Kidney epithelial cell (primary cell): Measurements from ENCODE around the gene LIME1. TPM values are rescaled to one million over a fixed set of nuclear protein-coding genes. Genes with fewer than 3 reads are reported as not detected.

Source experiments
- DNase-seq: peaks from one replicate; pipeline ENCODE4 v3.0.0-alpha.2; 2010; ENCODE audit warnings: low read depth
- H3K27me3 ChIP-seq: 2 replicates; pipeline ENCODE4 v1.6.0; 2011; ENCODE audit warnings: low read length; ENCODE audit not compliant: control insufficient read depth, insufficient read depth
- H3K36me3 ChIP-seq: 2 replicates; pipeline ENCODE4 v1.5.1; 2011; ENCODE audit warnings: low read length; ENCODE audit not compliant: control insufficient read depth, insufficient read depth
- H3K4me3 ChIP-seq: 2 replicates; pipeline ENCODE4 v1.5.1; 2011; ENCODE audit warnings: low read depth, mild to moderate bottlenecking, control low read depth, low read length
- total RNA-seq: library from RNA; depleted of rRNA; stranded (reverse); fragments of >200 nt; gene quantifications from 2 replicates; pipeline ENCODE4 v1.2.3, GENCODE V29; 2015
- TF ChIP-seq, protein P1 (sequence below): IDR thresholded peaks from 2 replicates; pipeline ENCODE4 v1.5.1; 2011; ENCODE audit warnings: mild to moderate bottlenecking, moderate library complexity, low read length, control low read depth, inconsistent platforms; ENCODE audit not compliant: insufficient read depth, poor library complexity, severe bottlenecking

LIME1 gene
- total RNA-seq, 1 donor from 2014 or later: 9.4 TPM

DNA sequence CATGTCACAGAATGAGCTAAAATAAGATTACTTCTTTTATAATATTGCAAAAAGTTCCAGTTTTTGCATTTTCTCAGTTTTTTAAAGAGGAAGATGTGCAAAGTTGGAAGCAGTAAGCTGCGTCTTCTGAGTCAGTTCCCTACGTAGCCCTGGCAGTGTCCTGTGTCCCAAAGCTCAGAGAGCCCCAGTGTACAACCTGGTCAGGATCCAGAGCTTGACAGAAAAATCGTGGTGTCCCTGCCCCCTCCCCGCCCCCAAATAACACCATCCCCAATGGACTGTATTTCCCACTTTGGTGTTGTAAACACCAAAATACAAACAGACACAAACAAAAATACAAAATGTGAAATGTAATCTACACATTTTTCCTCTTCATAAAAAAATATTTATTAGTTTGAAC is 7.7 kb downstream of the LIME1 start:
- TF ChIP-seq, protein P1, sequence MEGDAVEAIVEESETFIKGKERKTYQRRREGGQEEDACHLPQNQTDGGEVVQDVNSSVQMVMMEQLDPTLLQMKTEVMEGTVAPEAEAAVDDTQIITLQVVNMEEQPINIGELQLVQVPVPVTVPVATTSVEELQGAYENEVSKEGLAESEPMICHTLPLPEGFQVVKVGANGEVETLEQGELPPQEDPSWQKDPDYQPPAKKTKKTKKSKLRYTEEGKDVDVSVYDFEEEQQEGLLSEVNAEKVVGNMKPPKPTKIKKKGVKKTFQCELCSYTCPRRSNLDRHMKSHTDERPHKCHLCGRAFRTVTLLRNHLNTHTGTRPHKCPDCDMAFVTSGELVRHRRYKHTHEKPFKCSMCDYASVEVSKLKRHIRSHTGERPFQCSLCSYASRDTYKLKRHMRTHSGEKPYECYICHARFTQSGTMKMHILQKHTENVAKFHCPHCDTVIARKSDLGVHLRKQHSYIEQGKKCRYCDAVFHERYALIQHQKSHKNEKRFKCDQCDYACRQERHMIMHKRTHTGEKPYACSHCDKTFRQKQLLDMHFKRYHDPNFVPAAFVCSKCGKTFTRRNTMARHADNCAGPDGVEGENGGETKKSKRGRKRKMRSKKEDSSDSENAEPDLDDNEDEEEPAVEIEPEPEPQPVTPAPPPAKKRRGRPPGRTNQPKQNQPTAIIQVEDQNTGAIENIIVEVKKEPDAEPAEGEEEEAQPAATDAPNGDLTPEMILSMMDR: no peak
- H3K4me3 ChIP-seq: no peak overlapping the region
- H3K36me3 ChIP-seq: peaks cover 2% of the 10 kb centered on the region
- no peaks in the 10 kb centered on the region for H3K27me3 ChIP-seq
- DNase-seq: no peak

DNA sequence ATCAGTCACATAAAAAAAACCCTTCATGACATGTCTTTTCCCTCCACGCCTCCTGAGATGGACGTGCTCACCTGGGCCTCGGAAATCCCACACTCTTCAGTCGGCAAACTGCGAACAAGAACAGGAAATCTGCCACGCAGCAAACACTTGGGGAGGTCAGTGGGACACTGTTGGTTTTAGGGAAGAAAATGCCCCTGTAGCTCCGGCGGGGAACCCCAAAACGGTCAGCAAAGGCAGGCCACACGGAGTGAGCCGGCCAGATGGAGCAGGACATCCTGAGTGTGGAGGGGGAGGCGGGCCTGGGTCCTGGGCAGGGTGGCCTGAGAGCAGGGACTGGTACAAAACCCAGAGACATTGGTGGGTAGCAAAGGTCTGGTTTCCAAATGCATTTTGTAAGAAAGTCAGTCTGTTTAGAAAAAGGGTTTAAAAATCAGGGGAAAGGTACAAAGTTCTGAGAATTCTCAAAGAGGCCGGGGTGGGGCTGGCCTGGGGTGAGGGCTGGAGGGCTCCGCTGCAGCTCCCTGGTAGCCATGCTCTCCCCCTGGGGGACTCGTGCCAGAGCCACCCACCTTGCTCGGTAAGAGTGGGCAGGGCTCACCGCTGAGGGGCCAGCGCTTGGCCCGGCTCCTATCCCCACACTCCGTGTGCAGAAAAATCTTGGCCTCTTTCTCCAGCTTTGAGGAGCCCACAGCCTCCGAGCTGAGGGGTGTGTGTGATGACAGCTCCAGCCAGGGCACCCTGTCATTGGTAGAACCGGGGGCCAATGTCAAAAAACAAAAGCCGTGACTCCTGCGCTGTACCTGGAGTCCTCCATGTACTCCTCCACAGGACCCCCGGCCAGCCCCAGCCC is 8.3 kb downstream of the LIME1 start:
- H3K27me3 ChIP-seq: no peaks in the 10 kb centered on the region
- TF ChIP-seq, protein P1: no peak
- no peak overlapping the region for H3K4me3 ChIP-seq
- peaks cover 2% of the 10 kb centered on the region for H3K36me3 ChIP-seq
- no peak for DNase-seq

DNA sequence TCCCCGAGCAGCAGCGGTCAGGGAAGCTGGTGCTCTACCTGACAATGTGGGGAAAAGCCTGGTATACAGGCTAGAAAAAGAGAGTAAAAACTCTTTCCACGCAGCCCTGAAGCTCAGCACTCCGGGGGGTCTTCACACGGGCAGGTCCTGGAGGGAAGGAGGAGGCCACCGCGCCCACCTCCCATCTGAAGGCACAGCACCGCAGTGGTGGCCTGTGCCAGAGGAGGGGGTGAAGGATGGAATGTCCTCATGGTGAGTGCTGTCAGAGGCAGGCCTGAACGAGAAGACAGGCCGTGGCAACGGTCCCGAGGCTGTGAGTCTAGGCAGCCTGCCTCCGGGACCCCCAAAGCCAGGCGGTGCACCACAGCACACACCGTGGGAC is 9.0 kb downstream of the LIME1 start:
- Histone ChIP-seq H3K27me3 (no peaks in the 10 kb centered on the region), H3K36me3 (peaks cover 2% of the 10 kb centered on the region), H3K4me3 (no peak overlapping the region)
- DNase-seq: no peak
- TF ChIP-seq, protein P1: no peak

DNA sequence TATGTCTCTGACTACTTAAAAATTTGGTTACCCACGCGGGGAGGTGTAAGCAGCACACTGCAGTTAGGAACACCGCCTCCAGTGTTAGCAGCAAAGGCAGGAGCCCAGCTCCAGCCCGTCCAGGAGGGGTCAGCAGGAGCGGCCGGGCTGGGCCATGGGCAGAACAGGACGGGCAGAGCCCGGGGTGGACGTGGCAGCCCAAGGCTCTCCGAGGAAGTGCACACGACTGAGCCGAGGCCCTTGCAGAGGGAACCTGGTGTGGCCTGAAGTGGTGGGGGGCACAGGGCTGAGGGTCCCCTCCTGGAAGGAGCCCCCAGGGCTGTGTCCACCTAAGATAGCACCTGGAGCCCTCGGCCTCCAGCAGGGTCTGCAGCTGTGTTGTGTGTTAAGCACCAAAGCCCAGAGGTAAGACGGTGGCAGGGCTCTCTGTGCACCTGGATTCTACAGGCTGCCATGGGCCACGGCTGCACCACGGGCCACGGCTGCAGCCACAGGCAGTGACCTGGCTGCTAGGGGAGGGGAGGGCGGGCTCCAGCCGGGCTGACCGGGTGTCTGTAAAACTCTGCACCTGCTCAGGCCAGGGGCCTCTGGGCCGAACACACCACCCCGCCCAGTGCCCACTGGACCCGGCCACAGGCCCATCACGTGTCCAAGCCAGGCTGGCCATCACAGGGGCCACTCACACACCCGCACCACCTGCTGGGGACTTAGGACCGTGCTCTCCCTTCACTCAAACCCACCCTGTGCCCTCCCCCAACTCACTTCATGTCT is 9.7 kb downstream of the LIME1 start:
- DNase-seq: no peak
- H3K4me3 ChIP-seq: no peak overlapping the region
- TF ChIP-seq, protein P1: no peak
- peaks cover 2% of the 10 kb centered on the region for H3K36me3 ChIP-seq
- no peaks in the 10 kb centered on the region for H3K27me3 ChIP-seq

DNA sequence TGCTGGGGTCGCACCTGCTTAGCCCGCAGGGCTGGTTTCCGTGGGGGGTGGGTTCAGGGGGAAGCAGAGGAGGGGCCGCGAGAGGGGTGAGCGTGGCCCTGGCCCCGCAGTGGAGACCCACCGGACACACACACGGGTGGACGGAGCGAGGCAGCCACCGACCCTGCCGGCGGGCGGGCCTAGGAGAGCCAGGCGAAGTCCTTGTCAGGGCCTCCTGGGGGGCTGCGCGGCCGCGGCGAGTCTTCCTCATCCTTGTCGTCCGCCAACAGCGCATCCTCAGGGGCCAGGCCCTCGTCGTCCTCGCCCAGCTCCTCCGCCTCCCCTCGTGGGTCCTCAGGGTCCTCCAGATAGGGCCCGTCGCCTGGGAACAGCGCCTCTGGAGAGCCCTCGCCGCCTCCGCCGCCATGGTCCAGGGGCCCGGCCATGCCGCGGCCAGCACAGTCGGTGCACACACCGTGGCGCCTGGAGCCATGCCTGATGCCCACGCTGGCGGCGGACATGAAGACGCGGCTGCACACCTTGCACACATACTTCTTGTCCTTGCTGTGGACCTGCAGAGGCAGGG is 10.4 kb downstream of the LIME1 start:
- no peak for DNase-seq
- Histone ChIP-seq H3K27me3 (no peaks in the 10 kb centered on the region), H3K4me3 (no peak overlapping the region), H3K36me3 (peaks cover 2% of the 10 kb centered on the region)
- TF ChIP-seq, protein P1: no peak
